HG02852 (cell line): ENCODE results near the gene ALDH4A1.
"Not testable (repeated sequence)": the region's sequence is repeated elsewhere in the genome, so short reads cannot be mapped to it uniquely, and the experiment has no call there.

Experiments used
- ATAC-seq: cut with Tn5 transposase; IDR thresholded peaks from one replicate; pipeline ENCODE4 v1.9.1; 2021; ENCODE audit warnings: mild to moderate bottlenecking, moderate library complexity; ENCODE audit not compliant: unreplicated experiment

ALDH4A1 gene

DNA sequence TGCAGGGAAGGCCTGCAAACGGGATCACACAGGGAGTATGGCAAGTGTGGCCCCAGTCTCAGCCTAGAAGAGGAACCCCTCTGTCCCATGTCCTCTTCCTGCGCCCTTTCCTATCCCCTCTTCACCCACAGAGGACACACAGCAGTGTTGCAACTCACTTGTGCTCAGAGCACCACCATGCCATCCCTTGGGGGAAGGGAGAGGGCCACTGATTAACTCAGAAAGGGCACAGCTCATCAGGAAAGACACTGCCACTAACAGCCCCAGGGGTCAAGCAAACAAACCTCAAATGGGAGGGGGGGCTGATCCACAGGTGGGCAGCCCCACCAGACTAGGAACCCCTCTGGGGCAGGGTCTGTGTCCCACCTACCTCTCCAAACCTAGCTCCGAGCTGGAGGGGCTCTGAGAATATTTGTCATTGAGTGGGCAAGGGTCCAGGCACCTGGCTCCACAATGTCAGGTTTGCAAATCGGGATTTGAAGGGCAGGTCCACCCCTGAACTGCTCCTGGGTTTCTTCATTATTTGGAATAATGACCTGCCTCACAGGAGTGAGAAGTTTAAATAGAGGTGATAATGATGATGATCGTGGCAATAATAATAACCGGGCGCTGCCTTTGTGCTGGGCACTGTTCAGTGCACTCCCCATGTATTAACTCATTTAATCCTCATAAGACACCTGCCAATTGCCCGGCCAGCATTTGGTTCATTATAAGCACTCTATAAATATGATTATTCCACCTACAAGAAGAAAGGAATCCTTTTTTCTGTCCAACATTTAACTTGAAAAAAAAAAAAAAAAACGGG, 1.0 kb downstream of the ALDH4A1 start:
- ATAC-seq = no peak

DNA sequence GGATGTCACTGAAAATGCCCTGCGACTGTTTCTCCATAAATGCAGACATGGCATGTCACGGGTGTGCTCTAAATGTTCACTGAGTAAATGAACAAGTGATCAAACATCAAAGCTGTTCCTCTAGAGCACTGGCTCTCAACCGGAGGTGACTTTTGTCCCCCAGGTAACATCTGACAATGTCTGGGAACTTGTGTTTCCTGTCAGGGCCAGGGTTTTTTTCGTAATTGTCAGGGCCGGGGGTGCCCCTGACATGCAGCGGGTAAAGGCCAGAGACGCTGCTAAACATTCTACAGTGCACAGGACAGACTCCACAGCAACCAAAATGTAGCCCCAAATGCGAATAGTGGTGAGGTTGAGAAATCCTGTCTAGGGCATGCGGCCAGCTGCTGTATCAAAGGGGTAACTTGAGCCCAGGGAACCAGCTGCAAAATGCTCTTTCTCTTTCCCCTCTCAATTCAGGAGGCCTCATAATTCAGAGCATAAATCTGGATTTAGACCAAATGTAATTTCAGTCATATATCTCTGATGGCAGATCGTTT, 2.0 kb downstream of the ALDH4A1 start:
- ATAC-seq = no peak

DNA sequence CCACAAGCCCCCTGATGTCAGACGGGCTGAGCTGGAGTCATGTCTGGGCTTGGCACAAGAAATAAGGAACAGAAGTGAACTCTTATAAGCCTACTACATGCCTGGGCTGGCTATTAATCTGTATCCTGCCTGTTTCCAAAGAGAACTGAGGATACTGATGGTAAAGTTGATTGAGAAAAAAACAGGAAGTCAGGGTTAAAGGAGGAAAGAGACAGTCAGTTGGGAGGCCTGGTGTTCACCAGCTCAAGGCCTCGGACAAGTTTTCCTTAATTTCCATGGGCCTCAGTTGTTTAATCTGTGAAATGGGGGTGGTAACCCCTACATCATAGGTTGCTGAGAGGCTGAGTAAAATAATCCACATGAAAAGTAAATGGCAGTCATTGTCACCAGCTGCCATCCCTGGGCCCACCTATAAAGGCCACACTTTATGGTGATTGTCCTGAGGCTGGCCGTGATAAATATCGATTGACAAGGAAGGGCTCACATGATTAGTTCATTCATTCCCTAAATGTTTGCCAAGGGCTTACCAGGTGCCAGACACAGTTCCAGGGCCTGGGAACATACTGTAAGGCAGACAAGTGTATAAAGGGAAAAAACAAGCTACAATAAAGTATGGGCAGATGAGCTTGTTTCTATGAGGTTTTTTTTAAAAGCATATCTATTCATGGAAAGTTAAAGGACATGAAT, 2.8 kb downstream of the ALDH4A1 start:
- no peak for ATAC-seq

DNA sequence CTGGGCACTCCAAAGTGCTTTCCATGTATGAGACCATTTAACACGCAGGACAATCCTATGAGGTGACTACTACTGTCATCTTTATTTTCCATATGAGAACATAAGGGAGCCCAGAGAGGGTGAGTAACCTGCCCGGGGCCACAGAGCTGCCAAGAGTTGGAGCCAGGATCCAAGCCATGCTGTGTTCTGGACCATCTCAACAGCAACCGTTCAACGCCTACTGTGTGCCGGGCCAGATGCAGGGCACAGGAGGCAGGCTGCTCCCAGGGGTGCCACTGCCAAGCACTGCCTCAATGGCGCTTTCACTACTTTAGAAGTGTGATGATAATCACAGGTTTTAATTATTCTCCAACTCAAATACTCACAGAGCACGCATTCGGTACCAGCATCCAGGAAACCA, 3.8 kb downstream of the ALDH4A1 start:
- ATAC-seq = no peak

DNA sequence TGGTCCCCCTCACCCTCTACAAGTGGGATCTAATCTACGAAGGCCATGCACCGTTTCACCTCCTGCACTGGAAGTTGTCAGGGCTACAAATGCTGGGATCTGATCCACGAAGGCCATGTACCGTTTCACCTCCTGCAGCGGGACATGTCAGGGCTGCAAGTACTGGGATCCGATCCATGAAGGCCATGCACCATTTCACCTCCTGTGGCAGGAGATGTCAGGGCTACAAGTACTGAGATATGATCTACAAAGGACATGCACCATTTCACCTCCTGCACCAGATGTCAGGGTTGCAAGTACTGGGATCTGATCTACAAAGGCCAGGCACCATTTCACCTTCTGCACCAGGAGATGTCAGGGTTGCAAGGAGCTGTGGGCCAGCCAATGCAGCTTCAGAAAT, 7.0 kb downstream of the ALDH4A1 start:
- no peak for ATAC-seq

DNA sequence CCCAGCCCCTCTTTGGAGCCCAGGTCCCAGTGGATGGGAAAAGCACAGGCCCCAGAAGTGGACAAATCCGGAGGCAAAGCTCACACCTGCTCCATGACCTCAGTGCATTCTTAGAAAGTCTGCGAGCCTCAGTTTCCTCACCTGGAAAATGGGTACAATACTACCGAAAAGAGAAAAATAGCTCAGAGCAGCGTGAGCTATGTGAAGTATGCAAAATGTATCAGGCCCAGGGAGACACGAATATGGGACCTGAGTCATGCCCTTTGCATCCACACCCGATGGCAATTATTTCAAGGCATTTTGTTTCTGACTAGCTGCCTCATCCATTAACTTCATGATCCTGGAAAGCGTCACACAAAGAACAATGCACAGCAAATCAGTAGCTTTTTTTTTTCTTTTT, 9.2 kb downstream of the ALDH4A1 start:
- no peak for ATAC-seq

DNA sequence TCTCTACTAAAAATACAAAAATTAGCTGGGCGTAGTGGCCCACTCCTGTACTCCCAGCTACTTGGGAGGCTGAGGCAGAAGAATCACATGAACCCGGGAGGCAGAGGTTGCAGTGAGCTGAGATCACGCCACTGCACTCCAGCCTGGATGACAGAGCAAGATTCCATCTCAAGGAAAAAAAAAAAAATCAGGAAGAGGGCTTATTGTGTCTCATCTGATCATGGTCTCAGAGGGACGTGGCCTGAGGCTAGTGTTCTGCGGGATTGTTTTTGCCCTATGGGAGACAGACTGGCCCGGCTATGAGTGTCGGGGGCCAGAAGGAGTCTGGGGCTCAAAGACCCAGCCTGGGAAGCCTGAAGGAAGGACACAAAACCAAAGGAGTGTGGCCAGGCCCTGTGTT, 10.5 kb downstream of the ALDH4A1 start:
- not testable (repeated sequence) for ATAC-seq

DNA sequence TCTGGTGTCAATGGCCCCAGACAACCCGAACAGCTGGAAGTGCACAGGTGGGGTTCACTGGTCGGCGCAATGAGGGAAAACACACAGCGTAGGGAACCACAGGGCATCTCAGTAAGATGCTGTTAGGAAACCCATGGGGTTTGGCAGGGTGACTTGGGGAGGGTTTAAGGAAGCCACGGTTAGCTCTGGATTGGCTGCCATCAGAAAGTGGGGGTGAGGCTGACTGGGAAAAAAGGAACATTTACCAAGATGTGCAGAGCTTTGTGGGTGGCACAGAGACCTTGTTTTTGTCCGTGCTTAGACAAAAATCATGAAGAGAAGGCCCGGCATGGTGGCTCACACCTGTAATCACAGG, 11.0 kb downstream of the ALDH4A1 start:
- ATAC-seq = no peak

DNA sequence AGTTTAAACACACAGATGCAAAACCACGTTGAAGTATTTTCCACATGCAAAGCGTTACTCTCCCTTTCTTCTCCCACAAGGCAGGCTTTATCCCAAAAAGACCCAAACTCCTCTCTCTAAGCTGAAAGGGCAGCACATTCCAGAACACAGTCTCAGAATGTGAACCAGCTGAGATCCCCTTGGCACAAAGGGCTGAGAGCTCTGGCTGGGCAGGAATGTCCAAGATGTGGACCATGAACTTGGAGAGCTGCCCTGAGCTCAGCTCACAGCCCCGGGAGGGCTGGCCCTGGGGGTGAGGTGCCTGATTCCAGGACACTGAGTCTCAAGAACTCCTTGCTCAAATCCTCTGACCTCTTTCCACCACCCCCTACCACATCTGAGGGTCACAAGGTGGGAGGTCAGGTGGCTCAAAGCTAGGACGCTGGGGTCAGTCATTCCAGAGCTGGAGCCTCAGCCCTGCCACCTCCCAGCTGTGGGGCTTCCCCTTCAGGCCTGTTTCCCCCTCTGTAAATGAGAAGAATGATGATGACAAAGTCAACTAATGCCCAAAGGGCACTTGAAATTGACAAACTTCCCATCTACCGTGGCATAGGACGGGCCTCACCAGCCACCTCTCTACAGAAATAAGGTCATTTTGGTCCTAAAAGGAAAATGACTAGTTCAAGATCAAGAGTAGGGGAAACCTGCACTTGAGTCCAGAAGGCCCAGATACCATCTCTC, 11.5 kb downstream of the ALDH4A1 start:
- ATAC-seq = no peak

DNA sequence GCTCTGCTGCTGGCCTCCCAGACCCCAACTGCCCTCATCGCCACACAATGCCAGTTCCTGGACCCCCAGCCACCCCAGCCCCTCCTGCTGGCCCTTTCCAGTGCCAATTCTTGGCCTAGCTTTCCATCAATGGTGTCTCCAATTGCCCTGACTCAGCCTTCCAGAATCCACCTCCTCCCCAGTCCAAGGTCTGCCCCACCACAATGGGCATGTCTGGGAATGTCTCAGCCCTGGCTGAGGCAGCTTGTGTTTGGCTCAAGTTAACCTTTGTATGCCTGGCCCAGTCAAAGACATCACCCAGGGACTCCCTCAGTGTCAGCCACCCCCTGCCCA, 16.4 kb downstream of the ALDH4A1 start:
- no peak for ATAC-seq

DNA sequence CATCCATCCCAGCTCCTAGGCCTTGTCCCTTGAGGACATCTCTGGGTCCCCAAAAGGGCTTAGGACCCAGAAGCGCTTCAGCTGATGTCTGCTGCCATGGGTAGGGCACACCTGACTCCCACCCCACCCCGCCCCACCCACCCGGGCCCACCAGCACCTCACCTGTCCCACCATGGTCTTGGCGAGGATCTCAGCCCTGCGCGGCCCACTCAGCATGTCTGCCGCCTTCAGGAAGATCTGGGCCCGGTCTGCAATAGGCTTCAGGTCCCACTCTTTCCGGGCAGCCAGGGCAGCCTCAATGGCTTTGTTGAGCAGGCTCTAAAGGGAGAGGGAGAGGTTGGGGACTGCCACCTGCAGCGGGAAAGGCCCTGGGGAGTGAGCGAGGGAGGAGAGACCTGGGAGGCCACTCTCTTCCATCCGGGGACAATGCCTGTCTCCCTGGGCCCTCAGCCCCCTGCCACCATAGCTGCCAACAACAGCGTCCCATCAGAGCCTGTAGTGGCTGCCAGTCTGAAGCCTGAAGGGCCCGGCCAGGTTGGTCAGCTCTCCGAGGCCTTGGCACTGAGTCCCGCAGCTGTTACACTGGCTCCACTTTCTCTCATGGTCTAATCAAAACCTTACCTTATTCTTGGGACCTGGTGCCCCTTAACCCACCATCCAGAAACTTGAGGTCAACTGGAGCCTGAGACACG, 16.9 kb downstream of the ALDH4A1 start:
- no peak for ATAC-seq

DNA sequence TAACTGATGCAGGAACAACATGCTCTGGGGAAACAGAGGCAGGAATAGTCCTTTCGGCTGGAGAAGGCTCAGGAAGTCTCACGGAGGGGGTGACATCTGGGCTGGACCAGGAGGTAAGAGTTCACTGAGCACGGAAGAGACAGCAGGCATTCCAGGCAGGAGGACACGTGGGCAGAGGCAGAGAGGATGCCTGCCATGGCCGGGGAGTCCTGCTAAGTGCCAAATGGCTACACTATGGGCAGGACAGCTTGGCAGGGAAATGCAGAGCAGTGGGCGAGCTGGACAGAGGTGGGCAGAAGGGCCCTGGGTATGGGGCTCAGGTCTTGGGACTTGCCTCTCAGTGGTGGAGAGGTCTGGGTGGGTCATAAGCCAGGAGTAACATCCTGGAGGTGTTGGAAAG, 17.6 kb downstream of the ALDH4A1 start:
- ATAC-seq = no peak

DNA sequence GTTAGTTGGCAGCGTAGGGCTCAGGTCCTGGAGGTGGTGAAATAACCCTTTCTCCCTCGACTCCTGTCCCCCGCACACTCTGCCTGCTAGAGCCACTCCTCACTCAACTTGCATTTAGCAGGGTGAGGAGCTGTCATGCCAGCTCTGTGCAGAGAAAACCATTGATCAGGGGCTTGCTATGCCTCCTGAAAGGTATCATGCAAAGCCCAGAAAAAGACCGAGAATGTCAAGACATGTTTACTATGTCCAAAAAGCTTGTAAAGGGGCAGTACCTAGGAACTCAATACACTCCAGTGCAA, 18.0 kb downstream of the ALDH4A1 start:
- ATAC-seq = no peak

DNA sequence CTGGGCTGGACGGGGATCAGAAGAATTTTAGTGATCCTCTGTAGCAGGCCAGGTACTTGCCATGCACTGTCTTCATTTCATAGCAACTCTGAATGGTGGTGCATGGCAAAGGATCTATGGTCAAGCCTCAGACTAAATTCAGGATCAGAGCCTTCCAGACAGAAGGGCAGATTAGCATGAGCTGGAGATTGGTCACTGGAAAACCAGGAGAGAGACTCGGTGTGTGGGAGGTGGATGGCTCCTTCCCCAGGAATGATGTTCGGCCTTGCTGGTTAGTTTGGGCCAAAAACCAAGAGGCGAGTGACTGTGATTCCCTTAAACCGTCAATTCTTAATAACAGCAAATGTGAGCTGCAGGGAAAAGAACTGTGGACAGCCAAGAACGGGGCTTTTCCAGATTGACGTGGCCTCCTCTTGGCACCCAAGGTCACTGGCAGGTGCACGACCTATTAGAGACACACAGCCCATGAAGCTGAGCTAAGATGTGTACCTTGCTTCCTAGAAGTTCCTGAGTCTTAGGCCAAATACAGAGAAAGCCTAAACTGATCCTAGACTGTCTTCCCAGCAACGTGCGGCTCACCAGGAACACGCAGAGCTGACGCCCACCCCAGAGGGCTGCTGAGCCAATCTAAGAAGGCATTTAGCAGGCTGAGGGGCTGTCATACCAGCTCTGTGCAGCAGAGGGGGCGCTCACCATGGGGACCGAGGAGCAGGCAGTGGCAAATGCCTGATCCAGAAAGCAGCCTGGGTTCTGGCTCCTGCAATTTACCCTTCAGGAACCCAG, 18.5 kb downstream of the ALDH4A1 start:
- no peak for ATAC-seq

DNA sequence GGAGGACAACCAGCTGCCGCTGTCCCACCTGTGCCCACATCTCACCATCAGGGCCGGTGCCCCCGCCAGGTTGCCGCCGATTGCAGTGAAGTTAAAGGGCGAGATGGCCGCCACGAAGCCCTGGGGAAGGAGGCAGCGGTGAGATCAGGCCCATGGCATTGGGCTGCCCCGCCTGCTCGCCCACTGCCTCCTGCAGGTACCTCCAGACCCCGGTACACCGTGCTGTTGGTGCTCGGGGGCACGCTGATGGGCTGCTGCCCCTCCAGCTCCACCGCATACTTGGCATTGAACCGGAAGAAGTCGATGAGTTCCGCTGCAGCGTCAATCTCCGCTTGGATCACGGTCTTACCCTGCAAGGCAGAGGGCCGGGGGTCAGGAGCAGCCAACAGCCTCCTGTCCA, 19.3 kb downstream of the ALDH4A1 start:
- no peak for ATAC-seq

DNA sequence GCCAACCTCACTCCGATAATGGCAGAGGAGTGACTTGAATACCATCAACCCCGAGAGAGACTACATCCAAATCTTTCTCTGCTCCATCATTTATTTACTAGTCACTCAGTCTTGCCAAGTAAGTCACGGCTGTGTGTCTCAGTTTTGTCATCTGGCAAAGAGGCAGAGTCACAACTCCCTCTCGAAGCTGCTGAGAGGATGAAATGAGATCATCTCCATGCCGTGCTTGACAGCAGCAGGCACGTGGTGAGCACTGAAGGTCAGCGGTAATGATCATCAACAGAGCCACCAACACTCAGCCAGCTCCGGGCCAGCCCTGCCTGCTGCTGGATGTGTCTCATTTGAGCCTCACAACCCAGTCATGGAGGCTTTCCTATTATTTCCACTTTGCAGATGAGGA, 19.9 kb downstream of the ALDH4A1 start:
- no peak for ATAC-seq

DNA sequence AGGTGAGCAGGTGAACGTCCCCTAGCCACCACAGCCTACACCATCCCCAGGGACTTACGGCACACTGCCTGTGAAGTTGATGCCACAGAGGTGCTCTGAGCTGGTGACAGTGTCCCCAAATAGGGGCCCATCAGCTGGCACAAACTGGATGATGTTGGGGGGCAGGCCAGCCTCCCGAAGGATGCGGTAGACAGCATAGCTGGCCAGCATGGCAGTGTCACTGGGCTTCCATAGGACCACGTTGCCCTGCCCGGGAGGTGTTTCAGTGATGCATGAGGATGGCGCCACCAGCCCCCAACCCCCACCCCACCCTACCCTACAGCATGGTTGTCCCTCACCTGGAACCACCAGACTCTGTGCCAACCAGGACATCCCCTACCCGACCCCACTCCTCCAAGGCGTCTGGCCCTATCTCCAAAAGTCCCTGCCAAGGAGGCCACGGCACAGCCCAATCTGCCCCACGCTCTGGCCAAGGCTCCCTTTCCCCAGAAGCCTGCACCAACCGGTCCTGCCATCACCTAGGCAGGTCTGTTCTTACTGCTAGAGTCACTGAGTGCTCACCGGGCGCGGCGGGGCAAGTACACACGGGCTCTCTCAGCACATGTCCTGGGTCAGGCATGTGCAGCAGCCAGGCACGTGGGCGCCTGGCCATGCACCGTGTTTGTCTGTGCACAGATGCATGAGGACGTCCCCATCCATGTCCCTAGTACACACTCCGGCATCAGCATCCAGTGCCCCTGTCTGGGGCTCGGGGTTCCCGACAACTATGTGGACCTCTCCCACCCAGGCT, 20.5 kb downstream of the ALDH4A1 start:
- no peak for ATAC-seq

DNA sequence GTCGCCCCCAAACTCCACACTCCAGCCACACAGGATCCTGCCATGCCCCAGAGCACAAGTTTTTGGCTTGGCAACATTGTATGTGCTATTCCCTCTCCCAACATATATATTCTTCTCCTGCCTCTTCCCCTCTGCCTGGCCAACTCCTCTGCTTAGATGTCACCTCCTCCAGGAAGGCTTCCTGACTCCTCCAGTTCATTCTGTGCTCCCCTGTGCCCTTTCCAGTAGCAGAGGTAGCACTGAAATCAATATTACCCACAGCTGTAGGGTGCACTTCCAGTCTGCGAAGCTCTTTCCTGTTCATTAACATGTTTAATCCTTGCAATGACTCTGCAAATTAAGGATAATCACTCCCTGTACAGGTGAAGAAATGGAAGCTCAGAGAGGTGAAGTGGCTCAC, 21.2 kb downstream of the ALDH4A1 start:
- ATAC-seq = no peak

DNA sequence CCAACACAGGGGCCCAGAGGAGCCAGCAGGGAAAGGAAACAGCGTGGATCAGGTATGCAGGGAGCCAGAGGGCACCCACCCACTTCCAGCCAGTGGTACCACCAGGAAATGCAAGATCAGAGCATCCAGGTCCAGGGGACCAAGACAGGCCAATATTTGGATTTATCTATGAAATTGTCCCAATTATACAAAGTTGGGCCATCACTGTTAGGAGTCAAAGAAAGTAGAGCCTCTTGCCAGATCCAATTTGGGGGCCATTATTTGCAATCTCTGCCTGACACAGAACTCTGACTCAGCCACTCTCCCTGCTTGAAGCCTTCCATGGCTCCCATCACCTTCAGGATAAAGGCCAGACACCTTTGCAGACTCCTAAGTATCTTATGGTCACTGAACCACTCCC, 21.8 kb downstream of the ALDH4A1 start:
- ATAC-seq = no peak

DNA sequence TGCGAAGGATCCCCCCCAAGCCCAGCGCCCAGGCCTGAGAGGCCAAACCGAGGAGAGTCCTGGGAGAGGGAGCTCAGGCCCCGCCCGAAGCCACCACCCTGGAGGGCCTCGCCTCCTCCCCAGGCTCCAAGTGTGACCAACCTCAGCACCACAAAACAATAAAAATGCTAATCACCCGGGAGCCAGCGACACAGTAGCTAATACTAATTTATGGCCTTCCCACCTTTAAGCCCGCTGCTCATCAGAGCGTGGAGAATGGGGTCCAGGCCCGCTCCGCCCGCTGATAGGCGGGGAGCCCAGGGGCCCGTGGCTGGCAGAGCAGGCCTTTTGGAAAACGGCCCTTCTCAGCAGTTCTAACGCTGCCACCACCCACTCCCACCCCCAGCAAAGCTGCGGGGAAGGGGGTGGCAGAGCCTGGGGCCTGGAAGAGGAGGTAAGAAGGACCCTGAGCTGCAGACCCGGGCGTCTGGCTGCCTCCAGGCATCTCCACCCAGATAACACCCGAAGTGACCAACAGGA, 22.5 kb downstream of the ALDH4A1 start:
- no peak for ATAC-seq
